Renal cortical epithelial cell (primary cell): Measurements from ENCODE around the gene SFT2D2. TPM values are rescaled to one million over a fixed set of nuclear protein-coding genes. Genes with fewer than 3 reads are reported as not detected.

Experiments
- total RNA-seq: library from RNA; depleted of rRNA; stranded (reverse); fragments of >200 nt; gene quantifications from 2 replicates; pipeline ENCODE4 v1.2.3, GENCODE V29; 2014

The SFT2D2 gene
- total RNA-seq, 1 donor from 2014 or later = 64.0 TPM

Other genes starting within 250 kb of the SFT2D2 start
- 10.4 and 20.0 TPM in 2 replicates for gene GPR161, start 89.1 kb upstream of the SFT2D2 start, total RNA-seq
- 49.7 and 51.1 TPM in 2 replicates for gene TIPRL, start 47.0 kb upstream of the SFT2D2 start, total RNA-seq
- 0.35 and 0.75 TPM in 2 replicates for gene TBX19, start 54.9 kb downstream of the SFT2D2 start, total RNA-seq